H9 (cell line): ENCODE measurements around the gene LDLRAP1. TPM values are rescaled to one million over a fixed set of nuclear protein-coding genes. Genes with fewer than 3 reads are reported as not detected.

Source experiments
- DNase-seq: peaks from one replicate; pipeline ENCODE4 v3.0.0-alpha.2; 2017
- H2AFZ ChIP-seq: one replicate; pipeline ENCODE4 v1.6.1; 2013; ENCODE audit warnings: mild to moderate bottlenecking, low read length, control low read depth, moderate library complexity
- H2AK5ac ChIP-seq: 2 replicates; pipeline ENCODE4 v1.6.1; 2013; ENCODE audit warnings: low read length, control low read depth, mixed read lengths; ENCODE audit not compliant: insufficient read length
- H2BK120ac ChIP-seq: one replicate; pipeline ENCODE4 v1.6.1; 2013; ENCODE audit warnings: low read depth, mild to moderate bottlenecking, low read length, control low read depth, inconsistent platforms; ENCODE audit not compliant: poor library complexity, severe bottlenecking
- H2BK12ac ChIP-seq: 2 replicates; pipeline ENCODE4 v1.6.1; 2013; ENCODE audit warnings: low read length, control low read depth, mixed read lengths, low read depth; ENCODE audit not compliant: insufficient read length
- H2BK15ac ChIP-seq: 2 replicates; pipeline ENCODE4 v1.6.1; 2013; ENCODE audit warnings: low read depth, low read length, control low read depth
- H2BK20ac ChIP-seq: one replicate; pipeline ENCODE4 v1.6.1; 2013; ENCODE audit warnings: low read depth, mild to moderate bottlenecking, low read length, control low read depth, inconsistent platforms; ENCODE audit not compliant: poor library complexity, severe bottlenecking
- H2BK5ac ChIP-seq: 2 replicates; pipeline ENCODE4 v1.6.1; 2013; ENCODE audit warnings: low read length, control low read depth, mixed read lengths; ENCODE audit not compliant: insufficient read length
- H3K14ac ChIP-seq: 2 replicates; pipeline ENCODE4 v1.6.1; 2013; ENCODE audit warnings: low read length, control low read depth; ENCODE audit not compliant: insufficient read depth
- H3K18ac ChIP-seq: 2 replicates; pipeline ENCODE4 v1.6.1; 2013; ENCODE audit warnings: low read depth, mild to moderate bottlenecking, mixed read lengths, low read length, control low read depth; ENCODE audit not compliant: insufficient read length
- H3K23ac ChIP-seq: 2 replicates; pipeline ENCODE4 v1.6.1; 2013; ENCODE audit warnings: low read length, control low read depth, mixed read lengths, low read depth; ENCODE audit not compliant: insufficient read length
- H3K23me2 ChIP-seq: 2 replicates; pipeline ENCODE4 v1.6.1; 2013; ENCODE audit warnings: low read depth, mild to moderate bottlenecking, mixed read lengths, low read length, control low read depth; ENCODE audit not compliant: insufficient read length, poor library complexity, severe bottlenecking
- H3K27ac ChIP-seq: 2 replicates; pipeline ENCODE4 v1.5.1; 2013; ENCODE audit warnings: low read length, control low read depth, mixed read lengths, low read depth; ENCODE audit not compliant: insufficient read length
- H3K27me3 ChIP-seq: 2 replicates; pipeline ENCODE4 v1.6.1; 2013; ENCODE audit warnings: low read length, control low read depth, inconsistent platforms; ENCODE audit not compliant: insufficient read depth
- H3K4ac ChIP-seq: 2 replicates; pipeline ENCODE4 v1.6.1; 2013; ENCODE audit warnings: low read depth, mild to moderate bottlenecking, control low read depth, inconsistent platforms, low read length, moderate library complexity
- H3K4me1 ChIP-seq: 2 replicates; pipeline ENCODE4 v1.6.1; 2013; ENCODE audit warnings: low read length, control low read depth, inconsistent platforms; ENCODE audit not compliant: insufficient read depth
- H3K4me2 ChIP-seq: 2 replicates; pipeline ENCODE4 v1.6.1; 2013; ENCODE audit warnings: low read length, control low read depth, mixed read lengths; ENCODE audit not compliant: insufficient read length, insufficient read depth
- H3K56ac ChIP-seq: 2 replicates; pipeline ENCODE4 v1.6.1; 2013; ENCODE audit warnings: low read depth, mild to moderate bottlenecking, mixed read lengths, low read length, control low read depth; ENCODE audit not compliant: insufficient read length
- H3K79me1 ChIP-seq: 2 replicates; pipeline ENCODE4 v1.6.1; 2013; ENCODE audit warnings: low read depth, mild to moderate bottlenecking, moderate library complexity, low read length, control low read depth, inconsistent platforms; ENCODE audit not compliant: insufficient read depth, poor library complexity, severe bottlenecking
- H3K79me2 ChIP-seq: 2 replicates; pipeline ENCODE4 v1.6.1; 2013; ENCODE audit warnings: low read length, control low read depth, inconsistent platforms; ENCODE audit not compliant: insufficient read depth
- H3K9ac ChIP-seq: 2 replicates; pipeline ENCODE4 v1.6.1; 2013; ENCODE audit warnings: low read length, control low read depth, mixed read lengths; ENCODE audit not compliant: insufficient read length; ENCODE audit errors: extremely low read depth
- H3K9me3 ChIP-seq: one replicate; pipeline ENCODE4 v1.6.1; 2013; ENCODE audit warnings: low read depth, low read length, inconsistent platforms; ENCODE audit not compliant: control insufficient read depth
- H3T11ph ChIP-seq: one replicate; pipeline ENCODE4 v1.6.1; 2013; ENCODE audit warnings: mild to moderate bottlenecking, low read length, control low read depth, inconsistent platforms
- H4K20me1 ChIP-seq: one replicate; pipeline ENCODE4 v1.6.1; 2013; ENCODE audit not compliant: control insufficient read depth, insufficient read length, insufficient read depth
- H4K5ac ChIP-seq: 2 replicates; pipeline ENCODE4 v1.6.1; 2013; ENCODE audit warnings: low read depth, mild to moderate bottlenecking, mixed read lengths, low read length, control low read depth; ENCODE audit not compliant: insufficient read length
- H4K8ac ChIP-seq: replicated peaks from 2 replicates; pipeline ENCODE4 v1.6.1; 2013; ENCODE audit warnings: low read length, control low read depth, mixed read lengths, low read depth; ENCODE audit not compliant: insufficient read length
- H4K91ac ChIP-seq: 2 replicates; pipeline ENCODE4 v1.6.1; 2013; ENCODE audit warnings: low read depth, mild to moderate bottlenecking, moderate library complexity, mixed read lengths, low read length, control low read depth; ENCODE audit not compliant: insufficient read length
- H3K27ac Mint-ChIP-seq, 3 experiments: 2 replicates in 2 of 3; 3 replicates in 1 of 3; pipeline ENCODE4 v1.8.0; 2020 to 2021; ENCODE audit warnings: mixed read lengths in 3 of 3, mild to moderate bottlenecking in 1 of 3, moderate library complexity in 1 of 3
- H3K27me3 Mint-ChIP-seq: 2 replicates; pipeline ENCODE4 v1.8.0; 2021; ENCODE audit warnings: low read depth, mild to moderate bottlenecking, moderate library complexity, mixed read lengths
- H3K36me3 Mint-ChIP-seq, 3 experiments: 2 replicates in 2 of 3; 3 replicates in 1 of 3; pipeline ENCODE4 v1.8.0; 2020 to 2021; ENCODE audit warnings: low read depth in 3 of 3, mixed read lengths in 3 of 3; ENCODE audit not compliant: insufficient read depth in 1 of 3
- H3K4me1 Mint-ChIP-seq, 2 experiments: 2 replicates each; pipeline ENCODE4 v1.8.0; 2020; ENCODE audit warnings: mixed read lengths in 2 of 2
- H3K4me3 Mint-ChIP-seq, 2 experiments: 2 replicates in 1 of 2; 3 replicates in 1 of 2; pipeline ENCODE4 v1.8.0; 2020 to 2021; ENCODE audit warnings: mild to moderate bottlenecking in 2 of 2, mixed read lengths in 2 of 2, moderate library complexity in 1 of 2
- H3K9me3 Mint-ChIP-seq, 2 experiments: 2 replicates in 1 of 2; 3 replicates in 1 of 2; pipeline ENCODE4 v1.8.0; 2020; ENCODE audit warnings: mild to moderate bottlenecking in 2 of 2, mixed read lengths in 2 of 2, moderate library complexity in 1 of 2
- CTCF ChIP-seq: fragments of 200-600 bp; sonication (generic); conservative IDR thresholded peaks from 3 replicates; pipeline ENCODE4 v1.8.0; 2021; ENCODE audit warnings: antibody characterized with exemption, mild to moderate bottlenecking
- WGBS: extraction: QIAGEN DNeasy Blood & Tissue Kit; methylation state at CpG from one replicate; pipeline ENCODE4 v1.1.7; 2013; ENCODE audit warnings: missing lambda C conversion rate, low lambda C conversion rate, mixed read lengths; ENCODE audit not compliant: insufficient read length; ENCODE audit errors: extremely low coverage; 5-methylcytosine and 5-hydroxymethylcytosine counted together
- total RNA-seq: library from RNA; stranded (reverse); gene quantifications from 2 replicates; pipeline ENCODE4 v1.2.1, GENCODE V29; 2021

LDLRAP1 gene
- total RNA-seq, 1 experiment from 2014 or later, result 15.7 TPM

GRCh38 chr1:25617625-25618432 lies 74.4 kb downstream of the LDLRAP1 start:
- DNase-seq, result no peak
- H4K91ac ChIP-seq, result no peak overlapping the region
- H3K79me1 ChIP-seq, result no peaks in the 10 kb centered on the region
- H3K4ac ChIP-seq, result no peak overlapping the region
- no peak overlapping the region for H3K23ac ChIP-seq
- peaks cover 46% of the 10 kb centered on the region for H3K27me3 Mint-ChIP-seq
- H3T11ph ChIP-seq, result no peak overlapping the region
- no peak overlapping the region for H3K18ac ChIP-seq
- H3K4me1 Mint-ChIP-seq, result peaks cover 27 to 28% of the 10 kb centered on the region in 2 experiments
- H3K27me3 ChIP-seq, result no peaks in the 10 kb centered on the region; the same call in 1 of the 2 replicates
- H3K36me3 Mint-ChIP-seq, result peaks cover 0 to 2% (median 0%) of the 10 kb centered on the region in 3 experiments; a peak in 1 of 7 replicates
- no peak overlapping the region for H3K56ac ChIP-seq
- no peak for TF ChIP-seq CTCF
- peak overlapping the region; percentile 39 for H3K4me2 ChIP-seq
- no peak overlapping the region for H2BK20ac ChIP-seq
- H2BK12ac ChIP-seq, result no peak overlapping the region
- H2AFZ ChIP-seq, result no peak overlapping the region
- H2BK120ac ChIP-seq, result no peak overlapping the region
- H3K9me3 Mint-ChIP-seq, result no peaks in the 10 kb centered on the region
- no peak overlapping the region for H3K27ac ChIP-seq
- H3K79me2 ChIP-seq, result no peaks in the 10 kb centered on the region
- no peaks in the 10 kb centered on the region for H3K9me3 ChIP-seq
- WGBS, result no CpG with 5 or more reads among the region's 66 CpGs
- peak overlapping the region; percentile 66 to 79 for H3K4me3 Mint-ChIP-seq
- H3K9ac ChIP-seq, result no peak overlapping the region
- no peak overlapping the region for H2BK15ac ChIP-seq
- H4K8ac ChIP-seq, result no peak overlapping the region
- H2BK5ac ChIP-seq, result no peak overlapping the region
- H2AK5ac ChIP-seq, result no peak overlapping the region
- H4K5ac ChIP-seq, result no peak overlapping the region
- no peak overlapping the region for H3K27ac Mint-ChIP-seq
- peaks cover 16% of the 10 kb centered on the region for H3K23me2 ChIP-seq
- no peaks in the 10 kb centered on the region for H4K20me1 ChIP-seq
- no peak overlapping the region for H3K14ac ChIP-seq
- no peaks in the 10 kb centered on the region for H3K4me1 ChIP-seq
